Islet of Langerhans (tissue), 1 donor: ENCODE results near the gene HAUS8.
"Not testable (repeated sequence)": the region's sequence is repeated elsewhere in the genome, so short reads cannot be mapped to it uniquely, and the experiment has no call there.

Experiments
- FAIRE-seq: peaks from one replicate; lab custom pipeline; 2011; peaks lifted over from hg19 to GRCh38; lab: Jason Lieb, UNC

The HAUS8 gene, protein sequence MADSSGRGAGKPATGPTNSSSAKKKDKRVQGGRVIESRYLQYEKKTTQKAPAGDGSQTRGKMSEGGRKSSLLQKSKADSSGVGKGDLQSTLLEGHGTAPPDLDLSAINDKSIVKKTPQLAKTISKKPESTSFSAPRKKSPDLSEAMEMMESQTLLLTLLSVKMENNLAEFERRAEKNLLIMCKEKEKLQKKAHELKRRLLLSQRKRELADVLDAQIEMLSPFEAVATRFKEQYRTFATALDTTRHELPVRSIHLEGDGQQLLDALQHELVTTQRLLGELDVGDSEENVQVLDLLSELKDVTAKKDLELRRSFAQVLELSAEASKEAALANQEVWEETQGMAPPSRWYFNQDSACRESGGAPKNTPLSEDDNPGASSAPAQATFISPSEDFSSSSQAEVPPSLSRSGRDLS

GRCh38 chr19:17075035-17075863 lies at the start of gene HAUS8, which contains the start of gene MYO9B:
TSS of gene HAUS8 (minus strand) at chr19:17075452. CDS start at chr19:17075422, 30 bp downstream.
TSS of gene MYO9B (plus strand) at chr19:17075777. CDS start at chr19:17101718, 25,941 bp downstream.
- FAIRE-seq: no peak

GRCh38 chr19:17124025-17124424 lies 48.8 kb upstream of the HAUS8 start:
- no peak for FAIRE-seq

DNA sequence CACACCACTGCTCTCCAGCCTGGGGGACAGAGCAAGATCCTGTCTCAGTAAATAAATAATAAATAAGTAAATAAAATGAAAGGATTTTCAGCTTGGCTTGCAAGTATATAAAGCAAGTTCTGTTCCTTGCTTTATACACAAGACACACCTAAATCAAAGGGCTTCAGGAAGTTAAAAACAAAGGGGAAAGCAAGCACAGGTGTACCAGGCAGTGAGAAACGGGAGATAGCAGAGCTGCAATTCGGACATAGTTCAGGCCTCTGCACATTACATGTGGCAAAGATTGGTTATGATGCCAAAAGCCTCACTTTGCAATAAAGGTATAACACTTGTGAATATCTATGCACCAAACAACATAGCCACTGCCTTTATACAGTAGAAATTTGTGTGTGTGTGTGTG lies 47.8 kb upstream of the HAUS8 start:
- no peak for FAIRE-seq

DNA sequence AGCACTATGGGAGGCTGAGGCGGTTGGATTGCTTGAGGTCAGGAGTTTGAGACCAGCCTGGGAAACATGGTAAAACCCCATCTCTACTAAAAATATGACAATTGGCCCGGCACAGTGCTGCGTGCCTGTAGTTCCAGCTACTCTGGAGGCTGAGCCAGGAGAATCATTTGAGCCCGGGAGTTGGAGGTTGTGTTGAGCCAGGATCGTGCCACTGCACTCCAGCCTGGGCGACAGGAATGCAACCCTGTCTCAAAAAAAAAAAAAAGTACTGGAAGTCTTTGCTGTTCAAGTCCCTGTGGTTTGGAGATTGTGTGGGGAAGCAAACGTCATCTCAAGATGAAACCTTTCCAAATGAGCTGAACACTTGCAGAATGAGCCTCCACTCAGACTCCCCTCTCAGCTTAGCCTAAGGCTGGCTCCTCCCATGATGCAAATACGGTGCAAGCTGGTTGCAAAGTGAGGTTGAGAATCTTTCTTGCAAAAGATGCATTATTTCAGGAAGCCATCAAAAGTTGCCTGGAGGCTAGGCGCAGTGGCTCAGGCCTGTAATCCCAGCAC lies 46.6 kb upstream of the HAUS8 start:
- FAIRE-seq: no peak

DNA sequence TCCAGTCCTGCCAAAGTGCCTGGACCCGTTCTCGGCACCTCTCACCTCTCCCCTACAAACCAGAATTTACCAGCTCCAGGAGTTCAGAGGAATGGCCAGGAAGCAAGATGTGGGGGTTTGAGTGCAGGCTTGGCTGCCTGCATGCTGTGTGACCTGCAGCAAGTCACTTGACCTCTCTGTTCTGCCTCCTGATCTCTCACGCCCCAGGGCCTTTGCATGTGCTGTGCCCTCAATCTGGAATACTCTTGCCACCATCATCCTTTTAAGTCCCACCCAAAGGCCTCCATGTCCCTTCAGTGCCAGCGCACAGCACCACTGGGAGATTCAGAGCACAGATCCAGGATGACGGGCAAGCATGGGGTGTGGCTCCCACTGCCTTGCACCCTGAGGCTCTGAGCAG lies 43.7 kb upstream of the HAUS8 start:
- FAIRE-seq: no peak

DNA sequence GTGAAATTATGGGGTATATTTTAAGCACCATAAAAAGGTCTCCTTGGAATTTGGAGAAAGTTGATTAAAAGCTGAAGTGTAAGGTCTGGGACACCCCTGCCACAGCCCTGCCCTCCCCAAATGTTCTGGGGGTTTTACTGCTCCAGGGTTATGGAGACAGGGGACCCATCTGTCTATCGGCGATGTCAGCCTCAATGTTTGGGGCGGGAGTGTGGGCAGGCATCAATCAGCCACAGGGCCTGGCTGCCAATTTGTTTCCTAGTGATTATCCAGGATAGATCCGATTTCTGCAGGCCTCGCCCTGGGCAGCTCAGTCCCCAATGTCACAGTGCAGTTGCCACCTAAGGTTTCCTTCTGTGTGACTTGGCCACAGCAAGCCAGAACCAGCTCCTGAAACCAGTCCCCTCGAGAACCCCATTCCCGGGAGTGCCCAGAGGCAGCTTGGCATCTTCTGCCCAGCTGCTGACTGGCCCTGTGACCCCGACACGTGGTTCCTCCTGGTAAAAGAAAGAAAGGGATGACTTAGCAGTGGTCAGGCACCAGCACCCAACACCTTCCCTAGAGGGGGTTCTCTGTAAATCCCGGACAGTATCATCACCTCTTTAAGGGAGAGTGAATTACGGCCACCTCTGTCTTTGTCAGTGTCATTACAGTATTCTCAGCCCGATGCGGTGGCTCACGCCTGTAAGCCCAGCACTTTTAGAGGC lies 41.9 kb upstream of the HAUS8 start:
- no peak for FAIRE-seq

- no peak for FAIRE-seq
Measured at GRCh38 chr19:17114414-17114831, 39.2 kb upstream of the HAUS8 start.

GRCh38 chr19:17113127-17113785 lies 38.0 kb upstream of the HAUS8 start:
- no peak for FAIRE-seq

DNA sequence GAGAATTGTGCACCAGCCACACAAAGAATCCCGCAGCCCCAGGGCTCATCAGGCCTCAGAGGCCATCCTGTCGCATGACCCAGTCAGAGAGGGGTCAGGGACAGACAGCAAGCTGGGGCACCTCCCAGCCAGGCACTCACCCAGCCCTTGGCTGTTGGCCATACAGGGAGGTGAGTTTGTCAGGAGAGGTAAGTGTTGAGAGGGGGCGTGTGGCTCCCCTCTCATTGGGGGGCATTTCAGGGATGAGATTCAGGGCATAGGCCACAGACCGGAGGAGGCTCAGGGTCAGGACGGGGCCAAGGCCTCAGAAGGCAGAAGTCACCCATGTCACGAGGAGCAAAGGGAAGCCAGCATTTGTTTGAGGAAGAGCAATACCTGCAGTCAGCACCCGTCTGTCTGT lies 37.4 kb upstream of the HAUS8 start:
- no peak for FAIRE-seq

GRCh38 chr19:17112271-17112670 lies 37.0 kb upstream of the HAUS8 start:
- no peak for FAIRE-seq

DNA sequence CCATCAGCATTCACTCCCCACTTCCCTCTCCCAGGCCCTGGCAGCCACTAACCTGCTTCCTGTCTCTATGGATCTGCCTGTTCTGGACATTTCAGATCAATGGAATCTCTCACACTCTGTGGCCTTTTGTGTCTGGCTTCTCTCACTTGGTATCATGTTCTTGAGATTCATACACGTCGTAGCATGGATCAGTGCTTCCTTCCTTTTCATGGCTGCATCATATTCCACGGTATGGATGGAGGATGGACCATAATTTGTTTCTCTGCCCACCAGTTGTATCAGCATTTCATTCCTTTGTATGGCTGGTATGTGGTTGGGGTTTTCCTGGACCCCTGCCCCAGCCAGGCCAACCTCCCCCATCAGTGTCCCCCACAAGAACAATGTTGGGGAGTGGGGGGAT lies 36.5 kb upstream of the HAUS8 start:
- FAIRE-seq: no peak

DNA sequence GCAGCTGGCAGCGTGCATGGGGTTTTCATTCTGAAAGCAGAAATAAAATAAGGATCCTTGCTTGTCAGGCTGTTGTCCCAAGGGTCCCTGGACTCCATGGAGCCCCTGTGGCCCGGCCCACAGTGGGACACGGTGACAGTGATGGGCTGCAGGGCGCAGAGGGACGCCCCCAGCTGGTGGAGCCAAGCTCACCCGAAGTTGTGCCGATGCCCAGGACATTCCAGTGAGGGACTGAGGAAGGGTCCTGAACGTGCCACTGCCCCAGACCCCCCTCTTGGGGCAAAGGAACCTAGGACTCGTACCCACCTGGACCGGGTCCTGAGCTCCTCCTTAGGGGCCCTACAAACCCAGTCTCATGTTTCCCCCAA lies 35.3 kb upstream of the HAUS8 start:
- FAIRE-seq: no peak

DNA sequence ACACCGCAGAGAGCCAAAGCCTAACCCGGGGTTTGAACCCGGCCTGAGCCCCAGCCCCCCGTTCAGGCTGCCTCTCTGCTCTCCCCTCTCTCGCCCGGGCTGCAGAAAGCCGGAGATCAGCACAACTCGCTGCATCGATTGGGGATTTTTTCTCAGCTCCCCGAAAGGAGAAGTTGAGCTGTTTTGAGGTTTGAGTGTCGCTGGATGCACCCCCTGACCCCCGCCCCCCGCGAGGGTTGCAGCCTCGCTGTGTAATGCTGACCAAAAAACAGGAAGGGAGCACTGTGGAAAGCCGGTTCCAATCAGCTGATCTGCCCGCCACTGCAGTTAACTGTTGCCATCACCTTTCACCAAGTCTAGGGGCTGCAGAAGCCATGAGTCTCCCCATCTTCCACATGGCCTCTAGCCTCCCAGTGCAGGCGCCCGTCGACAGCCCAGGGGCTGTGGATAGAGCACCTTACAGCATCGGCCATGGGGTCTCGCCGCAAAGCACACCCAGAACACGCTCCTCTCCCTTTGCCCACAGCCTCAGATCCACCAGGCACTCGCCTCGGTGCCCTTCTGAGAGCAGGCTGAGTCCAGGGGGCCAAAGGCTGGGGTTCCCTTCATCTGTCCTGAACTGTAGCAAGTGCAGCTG lies 34.8 kb upstream of the HAUS8 start:
- no peak for FAIRE-seq

DNA sequence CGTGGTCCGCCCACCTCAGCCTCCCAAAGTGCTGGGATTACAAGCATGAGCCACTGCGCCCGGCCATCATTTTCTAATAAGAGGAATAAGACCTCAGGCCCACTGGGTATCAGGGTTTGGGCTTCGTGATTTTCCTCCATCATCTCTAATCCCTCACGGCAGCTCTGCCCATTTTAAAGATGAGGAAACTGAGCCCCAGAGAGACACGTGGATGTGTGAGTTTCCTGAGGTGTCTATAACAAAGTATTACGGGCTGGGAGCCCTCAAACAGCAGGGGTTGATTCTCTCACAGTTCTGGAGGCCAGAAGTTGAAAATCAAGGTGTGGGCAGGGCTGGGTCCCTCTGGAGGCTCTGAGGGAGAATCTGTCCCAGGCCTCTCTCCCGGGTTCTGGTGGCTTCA lies 34.0 kb upstream of the HAUS8 start:
- FAIRE-seq: no peak

DNA sequence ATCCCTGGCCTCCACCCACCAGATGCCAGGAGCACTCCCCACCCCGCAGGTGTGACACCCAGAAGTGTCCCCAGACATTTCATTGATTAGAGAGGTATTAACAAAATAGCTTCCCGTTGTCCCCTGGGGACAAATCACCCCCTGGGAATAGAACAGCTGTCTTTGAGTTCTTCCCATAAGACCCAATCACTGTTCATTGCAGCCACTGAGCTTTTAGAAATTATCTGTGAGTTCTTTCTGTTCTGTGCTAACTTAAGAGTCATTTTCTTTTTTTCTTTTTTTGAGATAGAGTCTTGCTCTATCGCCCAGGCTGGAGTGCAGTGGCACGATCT lies 33.2 kb upstream of the HAUS8 start:
- FAIRE-seq: no peak

DNA sequence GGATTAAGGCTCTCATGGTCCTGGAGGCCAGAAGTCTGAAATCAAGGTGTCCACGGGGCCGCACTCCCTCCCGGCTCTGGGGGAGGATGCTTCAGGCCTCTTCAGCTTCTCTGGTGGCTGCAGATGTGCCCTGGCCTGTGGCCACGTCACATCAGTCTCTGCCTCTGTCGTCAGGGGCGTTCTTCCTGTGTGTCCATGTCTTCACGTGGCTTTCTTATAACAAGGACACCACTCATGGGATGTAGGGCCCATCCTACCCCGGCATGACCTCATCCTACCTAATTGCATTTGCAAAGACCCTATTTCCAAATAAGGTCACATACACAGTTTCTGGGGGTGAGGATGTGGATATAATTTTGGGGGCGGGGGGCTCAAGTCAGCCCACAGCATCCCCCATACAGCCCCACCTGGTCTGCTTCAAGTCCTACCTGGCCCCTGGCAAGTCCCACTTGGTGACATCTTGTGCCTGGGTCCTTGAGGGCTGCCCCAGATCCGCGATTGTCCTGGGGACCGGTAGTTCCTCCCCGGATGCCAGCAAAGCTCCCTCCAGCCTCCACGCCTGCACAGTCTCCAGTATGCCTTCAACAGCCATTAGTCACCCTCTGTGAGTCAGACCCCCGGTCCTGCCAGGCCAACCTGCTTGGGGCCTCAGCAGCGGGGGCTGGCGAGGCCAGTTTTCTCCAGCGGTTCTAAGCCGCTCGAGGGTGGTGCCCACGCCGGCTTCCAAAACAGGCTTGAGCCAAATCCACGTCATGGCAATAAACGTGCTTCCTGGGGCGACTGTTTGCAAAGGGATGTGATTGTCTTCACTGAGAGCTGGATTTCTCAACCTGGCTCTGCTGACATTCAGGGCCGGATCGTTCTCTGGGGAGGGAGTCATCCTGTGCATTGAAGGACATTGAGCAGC lies 32.5 kb upstream of the HAUS8 start:
- FAIRE-seq: no peak

- not testable (repeated sequence) for FAIRE-seq
Measured at GRCh38 chr19:17106964-17107363, 31.7 kb upstream of the HAUS8 start.

DNA sequence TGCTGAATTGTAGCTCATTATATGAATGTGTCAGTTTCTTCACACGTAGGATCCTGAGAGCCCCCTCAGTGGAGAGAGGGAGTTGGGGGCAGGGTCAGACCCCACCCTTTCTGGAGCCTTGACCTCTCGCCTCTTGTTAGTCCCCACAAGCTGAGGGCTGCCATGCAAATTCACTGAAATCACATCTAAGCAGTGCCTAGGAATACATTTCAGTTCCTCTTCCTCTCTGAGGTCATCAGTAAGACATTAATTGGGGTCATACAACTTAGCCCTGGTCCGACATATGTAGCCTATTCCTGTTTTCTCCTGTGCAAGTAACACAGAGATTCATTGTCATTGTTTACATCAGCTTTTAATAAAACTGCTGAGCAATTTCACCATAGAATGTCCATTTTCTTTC lies 30.3 kb upstream of the HAUS8 start:
- no peak for FAIRE-seq

- FAIRE-seq: no peak
Measured at GRCh38 chr19:17104679-17105078, 29.4 kb upstream of the HAUS8 start.

DNA sequence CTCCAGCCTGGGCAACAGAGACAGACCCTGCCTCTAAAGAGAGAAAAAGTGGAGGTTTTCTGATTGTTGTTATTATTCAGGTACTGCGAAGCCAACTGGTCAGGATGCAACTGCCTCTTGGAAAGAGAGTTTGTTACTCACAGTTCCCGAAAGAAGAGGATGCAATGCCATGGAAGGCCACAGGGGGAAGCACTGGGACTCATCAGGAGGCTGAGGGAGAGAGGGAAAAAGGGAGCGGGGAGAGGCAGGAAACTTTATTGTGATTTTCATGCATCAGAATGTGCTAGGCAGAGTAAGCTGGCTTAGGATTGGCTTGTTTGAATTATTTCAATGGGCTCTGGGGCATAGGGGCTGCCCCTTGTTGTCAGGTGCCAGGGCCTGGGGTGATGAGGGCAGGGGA lies 27.9 kb upstream of the HAUS8 start:
- no peak for FAIRE-seq
